Activated T-helper 1 cell treated with anti-CD3 and anti-CD28 coated beads, Interleukin-12 subunit alpha, Interleukin-12 subunit beta, Interleukin-2, Interleukin-4 antibody, amounts not matched to agents 30 ng/mL and 10 ng/mL and 1 ng/mL, durations not matched to agents 14 hours and 24 hours and 36 hours (primary cell): ENCODE results near the gene SH3BP2. TPM values are rescaled to one million over a fixed set of nuclear protein-coding genes. Genes with fewer than 3 reads are reported as not detected.

Experiments
- DNase-seq: peaks from one replicate; pipeline ENCODE4 v3.0.0; 2021; ENCODE audit warnings: low spot score
- H3K27ac Mint-ChIP-seq: one replicate; pipeline ENCODE4 v1.8.0; 2021; ENCODE audit warnings: mild to moderate bottlenecking, mixed read lengths
- H3K27me3 Mint-ChIP-seq: one replicate; pipeline ENCODE4 v1.8.0; 2022; ENCODE audit warnings: mild to moderate bottlenecking, moderate library complexity, mixed read lengths; ENCODE audit not compliant: insufficient read depth
- H3K36me3 Mint-ChIP-seq: one replicate; pipeline ENCODE4 v1.8.0; 2021; ENCODE audit warnings: low read depth, mixed read lengths
- H3K4me1 Mint-ChIP-seq: one replicate; pipeline ENCODE4 v1.8.0; 2021; ENCODE audit warnings: low read depth, mixed read lengths
- H3K4me3 Mint-ChIP-seq: one replicate; pipeline ENCODE4 v1.8.0; 2021; ENCODE audit warnings: mild to moderate bottlenecking, moderate library complexity, mixed read lengths
- H3K9me3 Mint-ChIP-seq: one replicate; pipeline ENCODE4 v1.8.0; 2021; ENCODE audit warnings: mixed read lengths
- intact Hi-C: fragments of 100-400 bp; cut with micrococcal nuclease; formaldehyde crosslinking; loops from one replicate; pipeline ENCODE4 v1.15.1; 2024
- total RNA-seq: library from RNA; stranded (reverse); gene quantifications from 2 replicates; pipeline ENCODE4 v1.2.3, GENCODE V29; 2022

The SH3BP2 gene
- total RNA-seq, 1 donor from 2014 or later, result 99.7 TPM

GRCh38 chr4:2862528-2862927 lies 69.6 kb downstream of the SH3BP2 start:
- H3K36me3 Mint-ChIP-seq, result peaks cover 4% of the 10 kb centered on the region
- H3K27me3 Mint-ChIP-seq, result no peaks in the 10 kb centered on the region
- intact Hi-C loops, result no loop called here
- no peaks in the 10 kb centered on the region for H3K9me3 Mint-ChIP-seq
- peaks cover 59% of the 10 kb centered on the region for H3K4me1 Mint-ChIP-seq
- no peak overlapping the region for H3K4me3 Mint-ChIP-seq
- DNase-seq, result no peak
- peak overlapping the region; percentile 10 for H3K27ac Mint-ChIP-seq

- no peaks in the 10 kb centered on the region for H3K9me3 Mint-ChIP-seq
- H3K4me1 Mint-ChIP-seq, result peaks cover 55% of the 10 kb centered on the region
- intact Hi-C loops, result no loop called here
- H3K27me3 Mint-ChIP-seq, result no peaks in the 10 kb centered on the region
- DNase-seq, result no peak
- no peak overlapping the region for H3K4me3 Mint-ChIP-seq
- H3K27ac Mint-ChIP-seq, result no peak overlapping the region
- H3K36me3 Mint-ChIP-seq, result peaks cover 2% of the 10 kb centered on the region
Measured at GRCh38 chr4:2863649-2864048, 70.8 kb downstream of the SH3BP2 start.

- Mint-ChIP-seq H3K27ac (no peak overlapping the region), H3K27me3 (no peaks in the 10 kb centered on the region), H3K4me3 (no peak overlapping the region), H3K36me3 (peaks cover 4% of the 10 kb centered on the region), H3K4me1 (peaks cover 56% of the 10 kb centered on the region), H3K9me3 (no peaks in the 10 kb centered on the region)
- DNase-seq, result no peak
- intact Hi-C loops, result no loop called here
Measured at GRCh38 chr4:2865196-2865780, 72.4 kb downstream of the SH3BP2 start.

GRCh38 chr4:2866160-2866861 lies 73.4 kb downstream of the SH3BP2 start:
- Mint-ChIP-seq H3K4me1 (peaks cover 51% of the 10 kb centered on the region), H3K36me3 (peaks cover 7% of the 10 kb centered on the region), H3K27ac (no peak overlapping the region), H3K9me3 (no peaks in the 10 kb centered on the region), H3K4me3 (no peak overlapping the region), H3K27me3 (no peaks in the 10 kb centered on the region)
- intact Hi-C loops, result no loop called here
- no peak for DNase-seq

GRCh38 chr4:2866891-2867290 lies 74.0 kb downstream of the SH3BP2 start:
- Mint-ChIP-seq H3K27ac (no peak overlapping the region), H3K9me3 (no peaks in the 10 kb centered on the region), H3K4me3 (no peak overlapping the region), H3K27me3 (no peaks in the 10 kb centered on the region), H3K36me3 (peaks cover 7% of the 10 kb centered on the region), H3K4me1 (peaks cover 51% of the 10 kb centered on the region)
- no peak for DNase-seq
- intact Hi-C loops, result no loop called here

- Mint-ChIP-seq H3K9me3 (no peaks in the 10 kb centered on the region), H3K27me3 (no peaks in the 10 kb centered on the region), H3K4me1 (peaks cover 48% of the 10 kb centered on the region), H3K36me3 (peaks cover 7% of the 10 kb centered on the region), H3K4me3 (no peak overlapping the region), H3K27ac (no peak overlapping the region)
- intact Hi-C loops, result no loop called here
- no peak for DNase-seq
Measured at GRCh38 chr4:2867758-2868491, 75.0 kb downstream of the SH3BP2 start.

- no peaks in the 10 kb centered on the region for H3K27me3 Mint-ChIP-seq
- peaks cover 53% of the 10 kb centered on the region for H3K4me1 Mint-ChIP-seq
Measured at GRCh38 chr4:2868877-2869487, 76.1 kb downstream of the SH3BP2 start.

GRCh38 chr4:2869659-2870058 lies 76.8 kb downstream of the SH3BP2 start:
- intact Hi-C loops, result no loop called here
- DNase-seq, result no peak
- no peak overlapping the region for H3K4me3 Mint-ChIP-seq
- peaks cover 7% of the 10 kb centered on the region for H3K36me3 Mint-ChIP-seq
- no peaks in the 10 kb centered on the region for H3K27me3 Mint-ChIP-seq
- peaks cover 53% of the 10 kb centered on the region for H3K4me1 Mint-ChIP-seq
- no peaks in the 10 kb centered on the region for H3K9me3 Mint-ChIP-seq
- no peak overlapping the region for H3K27ac Mint-ChIP-seq

More at GRCh38 chr4:2868877-2869487, 76.1 kb downstream of the SH3BP2 start:
- Mint-ChIP-seq H3K9me3 (no peaks in the 10 kb centered on the region), H3K27ac (no peak overlapping the region), H3K36me3 (peaks cover 7% of the 10 kb centered on the region), H3K4me3 (no peak overlapping the region)
- no peak for DNase-seq
- intact Hi-C loops, result no loop called here

- Mint-ChIP-seq H3K4me3 (no peak overlapping the region), H3K27me3 (no peaks in the 10 kb centered on the region), H3K27ac (no peak overlapping the region), H3K9me3 (no peaks in the 10 kb centered on the region), H3K4me1 (peaks cover 53% of the 10 kb centered on the region), H3K36me3 (peaks cover 7% of the 10 kb centered on the region)
- no peak for DNase-seq
- intact Hi-C loops, result no loop called here
Measured at GRCh38 chr4:2870082-2870481, 77.2 kb downstream of the SH3BP2 start.

GRCh38 chr4:2871466-2871865 lies 78.6 kb downstream of the SH3BP2 start:
- no peak for DNase-seq
- Mint-ChIP-seq H3K4me1 (peaks cover 63% of the 10 kb centered on the region), H3K4me3 (no peak overlapping the region), H3K36me3 (peaks cover 15% of the 10 kb centered on the region), H3K27ac (no peak overlapping the region), H3K9me3 (no peaks in the 10 kb centered on the region), H3K27me3 (no peaks in the 10 kb centered on the region)
- intact Hi-C loops, result no loop called here

GRCh38 chr4:2871911-2872310 lies 79.0 kb downstream of the SH3BP2 start:
- H3K4me1 Mint-ChIP-seq, result peaks cover 63% of the 10 kb centered on the region
- H3K36me3 Mint-ChIP-seq, result peaks cover 16% of the 10 kb centered on the region
- H3K4me3 Mint-ChIP-seq, result no peak overlapping the region
- intact Hi-C loops, result no loop called here
- H3K9me3 Mint-ChIP-seq, result no peaks in the 10 kb centered on the region
- no peak for DNase-seq
- peak overlapping the region; percentile 18 for H3K27ac Mint-ChIP-seq
- no peaks in the 10 kb centered on the region for H3K27me3 Mint-ChIP-seq

GRCh38 chr4:2873329-2873728 lies 80.4 kb downstream of the SH3BP2 start:
- Mint-ChIP-seq H3K27ac (no peak overlapping the region), H3K4me3 (no peak overlapping the region), H3K27me3 (no peaks in the 10 kb centered on the region), H3K36me3 (peaks cover 22% of the 10 kb centered on the region), H3K9me3 (no peaks in the 10 kb centered on the region), H3K4me1 (peaks cover 63% of the 10 kb centered on the region)
- intact Hi-C loops, result no loop called here
- no peak for DNase-seq

GRCh38 chr4:2874861-2875260 lies 82.0 kb downstream of the SH3BP2 start:
- H3K9me3 Mint-ChIP-seq, result no peaks in the 10 kb centered on the region
- intact Hi-C loops, result no loop called here
- no peak overlapping the region for H3K27ac Mint-ChIP-seq
- no peak overlapping the region for H3K4me3 Mint-ChIP-seq
- no peaks in the 10 kb centered on the region for H3K27me3 Mint-ChIP-seq
- DNase-seq, result no peak
- peaks cover 24% of the 10 kb centered on the region for H3K36me3 Mint-ChIP-seq
- H3K4me1 Mint-ChIP-seq, result peaks cover 52% of the 10 kb centered on the region
